22Rv1 (cell line): Measurements from ENCODE around the gene EPN2.
"Not testable (repeated sequence)": the region's sequence is repeated elsewhere in the genome, so short reads cannot be mapped to it uniquely, and the experiment has no call there.

Experiments used
- CTCF ChIP-seq: fragments of 450-650 bp; IDR thresholded peaks from 2 replicates; pipeline ENCODE4 v1.5.1; 2017; ENCODE audit warnings: mild to moderate bottlenecking
- ZFX ChIP-seq: fragments of 450-650 bp; IDR thresholded peaks from 2 replicates; pipeline ENCODE4 v1.6.1; 2017; ENCODE audit warnings: antibody characterized with exemption, borderline replicate concordance

GRCh38 chr17:19189781-19190405 lies 47.3 kb upstream of the EPN2 start:
- TF ChIP-seq CTCF, ZFX: not testable (repeated sequence)
